K562 (cell line): ENCODE data around the gene IFT22. TPM values are rescaled to one million over a fixed set of nuclear protein-coding genes. Genes with fewer than 3 reads are reported as not detected.

Source experiments
- ARHGAP35 ChIP-seq: fragments of 450-650 bp; IDR thresholded peaks from 2 replicates; pipeline ENCODE4 v1.6.1; 2018; ENCODE audit not compliant: partially characterized antibody
- CCNT2 ChIP-seq: IDR thresholded peaks from 2 replicates; pipeline ENCODE4 v1.6.1; 2011; ENCODE audit warnings: borderline replicate concordance, low read depth, mild to moderate bottlenecking, moderate library complexity, mixed read lengths, low read length; ENCODE audit not compliant: insufficient read length; ENCODE audit errors: extremely low read depth
- EP300 ChIP-seq: IDR thresholded peaks from 2 replicates; pipeline ENCODE4 v1.6.1; 2012; ENCODE audit warnings: low read length, improper control_type of control experiment
- FOS ChIP-seq: IDR thresholded peaks from 3 replicates; pipeline ENCODE4 v1.6.1; 2011; ENCODE audit not compliant: insufficient read length; ENCODE audit errors: extremely low read depth
- FOXK2 ChIP-seq, 2 experiments: fragments of 450-650 bp; IDR thresholded peaks in 1 of 2; conservative IDR thresholded peaks in 1 of 2; 2 replicates each; pipeline ENCODE4 v1.6.1; 2016; ENCODE audit warnings: low read depth in 2 of 2, mild to moderate bottlenecking in 1 of 2
- KAT2B ChIP-seq: IDR thresholded peaks from one replicate; pipeline ENCODE4 v1.6.1; 2012; ENCODE audit warnings: low read depth, mild to moderate bottlenecking, control low read depth, inconsistent platforms, low read length, moderate library complexity
- MCM2 ChIP-seq: fragments of 450-650 bp; IDR thresholded peaks from 2 replicates; pipeline ENCODE4 v1.6.1; 2017; ENCODE audit warnings: low read depth, mild to moderate bottlenecking
- MED1 ChIP-seq: sonication (generic); formaldehyde crosslinking; IDR thresholded peaks from 2 replicates; pipeline ENCODE4 v1.8.1; 2023; ENCODE audit warnings: missing genetic modification reagents, borderline replicate concordance
- PCBP1 ChIP-seq: fragments of 200-400 bp; formaldehyde crosslinking; IDR thresholded peaks from 2 replicates; pipeline ENCODE4 v1.6.1; 2018; ENCODE audit warnings: mild to moderate bottlenecking, low read depth, low read length; ENCODE audit not compliant: poor library complexity, severe bottlenecking
- POLR2G ChIP-seq: fragments of 200-400 bp; formaldehyde crosslinking; IDR thresholded peaks from 2 replicates; pipeline ENCODE4 v1.6.1; 2017; ENCODE audit warnings: low read depth, mild to moderate bottlenecking, antibody characterized with exemption, low read length, moderate library complexity
- PRMT5 ChIP-seq: sonication (generic); formaldehyde crosslinking; IDR thresholded peaks from 2 replicates; pipeline ENCODE4 v1.5.0; 2020; ENCODE audit warnings: missing genetic modification reagents
- RAD21 ChIP-seq, 2 experiments: fragments of 250-450 bp in 1 of 2; fragments of 450-650 bp in 1 of 2; sonication (Bioruptor Pico) in 1 of 2; formaldehyde crosslinking in 1 of 2; IDR thresholded peaks in 1 of 2; conservative IDR thresholded peaks in 1 of 2; 2 replicates each; pipeline versions ENCODE4 v1.4.0 to v1.8.0; 2020 to 2022; ENCODE audit warnings: mild to moderate bottlenecking in 2 of 2, moderate library complexity in 1 of 2
- RBM25 ChIP-seq: fragments of 200-400 bp; formaldehyde crosslinking; IDR thresholded peaks from 2 replicates; pipeline ENCODE4 v1.6.1; 2018; ENCODE audit warnings: low read length, low read depth, moderate library complexity; ENCODE audit not compliant: severe bottlenecking
- RBM34 ChIP-seq: fragments of 200-400 bp; formaldehyde crosslinking; IDR thresholded peaks from 2 replicates; pipeline ENCODE4 v1.6.1; 2018; ENCODE audit warnings: low read length, borderline replicate concordance; ENCODE audit not compliant: insufficient read depth
- RNF2 ChIP-seq: sonication (generic); IDR thresholded peaks from 2 replicates; pipeline ENCODE4 v1.6.1; 2016
- SMARCC2 ChIP-seq: fragments of 450-650 bp; IDR thresholded peaks from 2 replicates; pipeline ENCODE4 v1.6.1; 2017; ENCODE audit warnings: antibody characterized with exemption, moderate library complexity, mild to moderate bottlenecking, low read depth
- SNRNP70 ChIP-seq: fragments of 200-400 bp; formaldehyde crosslinking; optimal IDR thresholded peaks from 2 replicates; pipeline ENCODE3; 2017; ENCODE audit warnings: low read depth, low read length
- TAF7 ChIP-seq: fragments of 450-650 bp; IDR thresholded peaks from 2 replicates; pipeline ENCODE4 v1.6.1; 2016; ENCODE audit warnings: missing genetic modification characterization, missing compliant biosample characterization
- TARDBP ChIP-seq: fragments of 450-650 bp; IDR thresholded peaks from 2 replicates; pipeline ENCODE4 v1.6.1; 2016
- TSC22D4 ChIP-seq: fragments of 450-650 bp; IDR thresholded peaks from 2 replicates; pipeline ENCODE4 v1.6.1; 2016; ENCODE audit warnings: missing genetic modification characterization, missing biosample characterization, control low read depth
- ZFX ChIP-seq: sonication (generic); formaldehyde crosslinking; IDR thresholded peaks from 2 replicates; pipeline ENCODE4 v1.8.0; 2022; ENCODE audit warnings: mild to moderate bottlenecking, missing genetic modification reagents, moderate library complexity
- ZNF184 ChIP-seq: sonication (generic); formaldehyde crosslinking; IDR thresholded peaks from 2 replicates; pipeline ENCODE4 v1.5.0; 2020; ENCODE audit warnings: missing genetic modification reagents
- ZNF57 ChIP-seq: fragments of 450-650 bp; formaldehyde crosslinking; IDR thresholded peaks from 2 replicates; pipeline ENCODE4 v1.4.0; 2020; ENCODE audit warnings: mild to moderate bottlenecking, moderate library complexity
- polyA plus RNA-seq, 8 experiments: library from polyadenylated mRNA; depleted of rRNA in 4 of 8; stranded (reverse) in 5 of 8; unstranded in 3 of 8; fragments of >200 nt; fragmentation: Nextera tagmentation in 2 of 8; fragmentation: Illumina TruSeq in 1 of 8; extraction: Ambion mirVana in 2 of 8; extraction: Trizol in 1 of 8; gene quantifications; 2 replicates each; pipeline versions ENCODE4 v1.2.1 to v1.2.3, GENCODE V29; 2011 to 2014; ENCODE audit warnings: inconsistent platforms in 1 of 8, missing spikeins in 1 of 8
- total RNA-seq, 7 experiments: library from RNA; depleted of rRNA in 6 of 7; stranded (reverse); fragments of >200 nt in 6 of 7; fragmentation: Illumina TruSeq in 2 of 7; extraction: Trizol in 2 of 7; gene quantifications; 2 replicates each; pipeline versions ENCODE4 v1.2.1 to v1.2.3, GENCODE V29; 2011 to 2021; ENCODE audit warnings: low replicate concordance in 1 of 7
- TF ChIP-seq, protein P1 (sequence below): fragments of 150-350 bp; IDR thresholded peaks from 2 replicates; pipeline ENCODE4 v1.6.1; 2014; ENCODE audit warnings: low read depth, mild to moderate bottlenecking, low read length, borderline replicate concordance
- TF ChIP-seq, protein P2 (sequence below): fragments of 250-450 bp; sonication (Bioruptor Pico); IDR thresholded peaks from 2 replicates; pipeline ENCODE4 v1.4.0; 2020

IFT22 gene
- total and polyA plus RNA-seq, 9 of the 15 experiments (the other 6 are each of a cell fraction or from before 2014, with no cell fraction given): 6.3 to 18.2 (median 7.7) TPM

DNA sequence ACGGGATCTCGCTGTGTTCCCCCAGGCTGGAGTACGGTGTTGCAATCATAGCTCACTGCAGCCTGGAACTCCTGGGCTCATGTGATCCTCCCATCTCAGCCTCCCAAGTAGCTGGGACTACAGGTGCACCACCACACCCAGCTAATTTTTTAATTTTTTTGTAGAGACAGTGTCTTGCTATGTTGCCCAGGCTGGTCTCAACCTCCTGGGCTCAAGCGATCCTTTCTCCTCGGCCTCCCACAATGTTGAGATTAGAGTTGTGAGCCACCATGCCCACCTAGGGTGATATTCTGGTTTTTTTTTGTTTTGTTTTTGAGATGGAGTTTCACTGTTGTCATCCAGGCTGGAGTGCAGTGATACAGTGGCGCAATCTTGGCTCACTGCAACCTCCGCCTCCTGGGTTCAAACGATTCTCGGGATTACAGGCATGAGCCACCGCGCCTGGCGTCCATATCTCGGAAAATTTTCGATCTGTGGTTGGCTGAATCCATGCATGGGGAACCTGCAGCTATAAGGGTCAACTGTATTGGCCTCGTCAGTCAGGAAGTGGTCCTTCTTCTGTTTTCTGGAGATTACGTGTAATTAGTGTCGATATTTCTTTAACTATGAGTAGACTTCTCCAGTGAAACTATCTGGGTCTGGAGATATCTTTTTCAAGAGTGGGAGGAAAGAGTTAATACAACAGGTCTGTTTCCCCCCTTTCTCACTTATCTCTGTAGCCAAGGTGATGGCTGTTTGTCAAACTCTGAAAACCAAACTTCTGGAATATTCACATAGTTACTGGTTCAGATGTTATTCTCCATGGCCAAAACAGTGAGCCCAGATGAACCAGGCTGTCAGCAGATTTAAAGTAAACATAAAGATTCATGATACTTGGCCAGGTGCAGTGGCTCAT, 55.7 kb downstream of the IFT22 start (continued):
- TF ChIP-seq TSC22D4 (tag) (no peak), SMARCC2 (peak; percentile 48; the same call in 1 of the 2 replicates), FOS (no peak), TAF7 (tag) (no peak), PCBP1 (no peak), KAT2B (no peak), EP300 (peak; percentile 77; the same call in 1 of the 2 replicates), ZFX (CRISPR knock-in tag) (no peak), RBM34 (no peak), ARHGAP35 (no peak), SNRNP70 (no peak), POLR2G (no peak), TARDBP (no peak), RAD21 (CRISPR knock-in tag; conservative IDR thresholded peaks at IDR 0.05 in 1 of 2, IDR thresholded peaks at IDR 0.05 in 1 of 2) (no peak), RNF2 (peak; percentile 25; the same call in 1 of the 2 replicates), CCNT2 (no peak), FOXK2 (conservative IDR thresholded peaks at IDR 0.05 in 1 of 2, IDR thresholded peaks at IDR 0.05 in 1 of 2; ENCODE audit: low read depth in 2 of 2) (0 out of 4 replicates have a peak, but pooled peaks of 1 of the 2 experiments have one; percentile 41), ZNF57 (CRISPR knock-in tag) (no peak), MED1 (CRISPR knock-in tag) (no peak), RBM25 (no peak), MCM2 (no peak), ZNF184 (CRISPR knock-in tag) (no peak), PRMT5 (CRISPR knock-in tag) (no peak)
- TF ChIP-seq, protein P1, sequence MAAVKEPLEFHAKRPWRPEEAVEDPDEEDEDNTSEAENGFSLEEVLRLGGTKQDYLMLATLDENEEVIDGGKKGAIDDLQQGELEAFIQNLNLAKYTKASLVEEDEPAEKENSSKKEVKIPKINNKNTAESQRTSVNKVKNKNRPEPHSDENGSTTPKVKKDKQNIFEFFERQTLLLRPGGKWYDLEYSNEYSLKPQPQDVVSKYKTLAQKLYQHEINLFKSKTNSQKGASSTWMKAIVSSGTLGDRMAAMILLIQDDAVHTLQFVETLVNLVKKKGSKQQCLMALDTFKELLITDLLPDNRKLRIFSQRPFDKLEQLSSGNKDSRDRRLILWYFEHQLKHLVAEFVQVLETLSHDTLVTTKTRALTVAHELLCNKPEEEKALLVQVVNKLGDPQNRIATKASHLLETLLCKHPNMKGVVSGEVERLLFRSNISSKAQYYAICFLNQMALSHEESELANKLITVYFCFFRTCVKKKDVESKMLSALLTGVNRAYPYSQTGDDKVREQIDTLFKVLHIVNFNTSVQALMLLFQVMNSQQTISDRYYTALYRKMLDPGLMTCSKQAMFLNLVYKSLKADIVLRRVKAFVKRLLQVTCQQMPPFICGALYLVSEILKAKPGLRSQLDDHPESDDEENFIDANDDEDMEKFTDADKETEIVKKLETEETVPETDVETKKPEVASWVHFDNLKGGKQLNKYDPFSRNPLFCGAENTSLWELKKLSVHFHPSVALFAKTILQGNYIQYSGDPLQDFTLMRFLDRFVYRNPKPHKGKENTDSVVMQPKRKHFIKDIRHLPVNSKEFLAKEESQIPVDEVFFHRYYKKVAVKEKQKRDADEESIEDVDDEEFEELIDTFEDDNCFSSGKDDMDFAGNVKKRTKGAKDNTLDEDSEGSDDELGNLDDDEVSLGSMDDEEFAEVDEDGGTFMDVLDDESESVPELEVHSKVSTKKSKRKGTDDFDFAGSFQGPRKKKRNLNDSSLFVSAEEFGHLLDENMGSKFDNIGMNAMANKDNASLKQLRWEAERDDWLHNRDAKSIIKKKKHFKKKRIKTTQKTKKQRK: no peak
- TF ChIP-seq, protein P2, sequence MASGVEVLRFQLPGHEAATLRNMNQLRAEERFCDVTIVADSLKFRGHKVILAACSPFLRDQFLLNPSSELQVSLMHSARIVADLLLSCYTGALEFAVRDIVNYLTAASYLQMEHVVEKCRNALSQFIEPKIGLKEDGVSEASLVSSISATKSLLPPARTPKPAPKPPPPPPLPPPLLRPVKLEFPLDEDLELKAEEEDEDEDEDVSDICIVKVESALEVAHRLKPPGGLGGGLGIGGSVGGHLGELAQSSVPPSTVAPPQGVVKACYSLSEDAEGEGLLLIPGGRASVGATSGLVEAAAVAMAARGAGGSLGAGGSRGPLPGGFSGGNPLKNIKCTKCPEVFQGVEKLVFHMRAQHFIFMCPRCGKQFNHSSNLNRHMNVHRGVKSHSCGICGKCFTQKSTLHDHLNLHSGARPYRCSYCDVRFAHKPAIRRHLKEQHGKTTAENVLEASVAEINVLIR (CRISPR knock-in tag): no peak
